ENCODE data around the gene IGF1R. TPM values are rescaled to one million over a fixed set of nuclear protein-coding genes. Genes with fewer than 3 reads are reported as not detected.

Gene IGF1R
- total and polyA plus RNA-seq, 8 donors = 8.1 to 50.3 (median 36.0) TPM

DNA sequence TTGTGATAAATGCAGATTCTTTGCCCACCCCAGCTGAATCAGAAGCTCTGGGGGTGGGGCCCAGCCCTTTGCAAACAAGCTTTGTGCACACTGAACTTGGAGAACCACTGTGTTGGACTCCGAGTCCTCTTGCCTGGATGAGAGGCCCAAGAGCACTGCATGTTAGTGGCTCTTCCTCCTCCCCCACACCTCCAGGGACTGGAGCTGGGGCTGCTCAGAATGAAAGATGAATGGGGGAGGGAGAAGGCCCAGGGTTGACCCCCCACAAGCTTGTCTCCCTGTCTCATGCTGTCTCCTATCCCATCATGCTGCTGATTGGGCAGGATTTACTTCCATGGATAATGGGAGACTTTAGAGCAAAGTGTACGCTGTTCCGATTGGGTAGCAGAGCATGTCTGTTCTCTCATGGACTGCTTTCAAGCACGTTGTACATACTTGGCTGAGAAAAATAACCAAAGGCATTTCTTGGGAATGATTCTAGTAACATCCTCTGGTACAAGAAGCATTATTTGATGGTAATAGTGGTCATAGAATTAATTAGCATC lies 259.7 kb downstream of the IGF1R start:
- no peak for FAIRE-seq
- H3K36me3 ChIP-seq = peaks cover 0 to 20% (median 3%) of the 10 kb centered on the region in 3 donors
- H3K4me1 ChIP-seq = peaks cover 0 to 8% (median 0%) of the 10 kb centered on the region in 3 donors
- no peak for ATAC-seq
- no peak overlapping the region for H3K4me3 ChIP-seq
- 93 to 96% methylated on average over 4 of the region's 4 CpGs for WGBS, 2 donors
- no peak overlapping the region for H3K27ac ChIP-seq
- no peak for DNase-seq
- intact Hi-C loops (cut with DNase I) = no loop called here
- TF ChIP-seq, protein P1, sequence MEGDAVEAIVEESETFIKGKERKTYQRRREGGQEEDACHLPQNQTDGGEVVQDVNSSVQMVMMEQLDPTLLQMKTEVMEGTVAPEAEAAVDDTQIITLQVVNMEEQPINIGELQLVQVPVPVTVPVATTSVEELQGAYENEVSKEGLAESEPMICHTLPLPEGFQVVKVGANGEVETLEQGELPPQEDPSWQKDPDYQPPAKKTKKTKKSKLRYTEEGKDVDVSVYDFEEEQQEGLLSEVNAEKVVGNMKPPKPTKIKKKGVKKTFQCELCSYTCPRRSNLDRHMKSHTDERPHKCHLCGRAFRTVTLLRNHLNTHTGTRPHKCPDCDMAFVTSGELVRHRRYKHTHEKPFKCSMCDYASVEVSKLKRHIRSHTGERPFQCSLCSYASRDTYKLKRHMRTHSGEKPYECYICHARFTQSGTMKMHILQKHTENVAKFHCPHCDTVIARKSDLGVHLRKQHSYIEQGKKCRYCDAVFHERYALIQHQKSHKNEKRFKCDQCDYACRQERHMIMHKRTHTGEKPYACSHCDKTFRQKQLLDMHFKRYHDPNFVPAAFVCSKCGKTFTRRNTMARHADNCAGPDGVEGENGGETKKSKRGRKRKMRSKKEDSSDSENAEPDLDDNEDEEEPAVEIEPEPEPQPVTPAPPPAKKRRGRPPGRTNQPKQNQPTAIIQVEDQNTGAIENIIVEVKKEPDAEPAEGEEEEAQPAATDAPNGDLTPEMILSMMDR (IDR thresholded peaks at IDR 0.05) = no peak
- H3K27me3 ChIP-seq = no peaks in the 10 kb centered on the region
- H3K9me3 ChIP-seq = no peaks in the 10 kb centered on the region

DNA sequence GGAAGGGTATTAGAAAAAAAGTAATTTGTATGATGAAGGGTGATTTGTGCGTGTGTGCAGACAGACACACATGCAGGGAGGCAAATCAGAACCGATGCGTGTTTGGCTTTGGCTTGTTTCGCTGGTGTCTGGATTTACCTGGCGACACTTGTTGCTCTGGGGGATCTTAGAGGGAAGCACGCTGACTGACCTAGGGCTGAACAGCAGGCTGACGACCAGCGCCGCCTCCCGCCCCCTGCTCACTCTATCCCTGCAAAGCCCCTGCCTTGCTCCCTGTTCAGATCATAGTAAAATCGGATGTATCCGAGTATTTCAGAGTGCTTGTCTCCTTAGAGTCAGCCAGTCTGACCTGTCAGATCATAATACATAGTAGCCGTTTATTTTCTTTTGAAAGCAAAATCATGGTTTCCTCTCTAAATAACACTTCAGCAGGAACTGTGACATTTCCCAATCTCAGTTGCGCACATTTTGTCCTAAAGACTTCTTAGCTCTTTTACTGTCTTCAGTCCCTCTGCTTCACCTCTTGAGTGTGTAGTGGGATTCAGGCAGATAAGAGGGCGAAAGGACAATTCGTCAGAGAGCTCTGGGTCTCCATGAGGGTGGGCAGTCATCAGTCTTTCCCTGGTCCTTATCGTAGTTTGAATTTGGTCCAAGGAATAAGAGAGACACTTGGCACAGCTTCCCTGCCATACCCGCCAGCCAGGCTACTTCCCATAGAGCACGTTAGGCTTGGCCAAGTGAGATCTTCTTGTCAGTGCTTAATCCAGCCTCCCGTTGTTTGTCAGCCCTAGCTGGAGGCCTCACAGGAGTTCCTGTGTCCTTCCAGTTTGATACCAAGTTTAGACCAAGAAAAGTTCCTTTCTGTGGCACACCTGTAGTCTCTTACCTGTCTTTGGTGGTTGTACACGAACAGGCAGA lies 261.9 kb downstream of the IGF1R start:
- TF ChIP-seq, protein P1 (IDR thresholded peaks at IDR 0.05) = no peak
- Histone ChIP-seq H3K4me1 (peaks cover 2 to 13% (median 4%) of the 10 kb centered on the region in 3 donors), H3K27ac (no peak overlapping the region), H3K9me3 (no peaks in the 10 kb centered on the region), H3K27me3 (no peaks in the 10 kb centered on the region), H3K36me3 (peaks cover 3 to 26% (median 8%) of the 10 kb centered on the region in 3 donors), H3K4me3 (no peak overlapping the region)
- ATAC-seq = no peak
- no peak for FAIRE-seq
- intact Hi-C loops (cut with DNase I) = no loop called here
- no peak for DNase-seq
- WGBS, 2 donors = 79 to 84% methylated on average over 21 of the region's 21 CpGs

DNA sequence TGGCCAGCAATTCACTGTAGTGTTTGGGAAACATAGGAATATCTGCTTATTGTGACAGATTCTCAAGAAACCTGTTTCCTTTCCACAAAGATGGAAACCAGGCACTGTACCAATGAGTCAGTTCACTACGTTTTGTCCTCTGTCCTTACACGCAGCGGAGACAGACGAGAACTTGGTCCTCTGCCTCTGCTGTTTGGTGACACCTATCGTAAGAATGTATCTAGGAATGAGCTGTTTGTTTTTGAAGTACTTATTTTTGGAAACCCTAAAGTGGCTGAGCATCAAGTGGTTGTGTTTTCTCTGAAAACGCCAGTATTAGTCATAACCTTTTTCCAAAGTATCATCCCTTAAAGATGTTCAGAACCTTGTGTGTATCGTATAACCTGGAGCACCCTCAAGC lies 266.3 kb downstream of the IGF1R start:
- Histone ChIP-seq H3K4me3 (no peak overlapping the region), H3K9me3 (no peaks in the 10 kb centered on the region), H3K36me3 (peaks cover 3 to 40% (median 11%) of the 10 kb centered on the region in 3 donors), H3K27me3 (no peaks in the 10 kb centered on the region), H3K27ac (peak overlapping the region in 1 of 4 donors; percentile 69), H3K4me1 (peaks cover 10 to 12% (median 11%) of the 10 kb centered on the region in 3 donors)
- 72 to 85% methylated on average over 7 of the region's 7 CpGs for WGBS, 2 donors
- TF ChIP-seq, protein P1 (IDR thresholded peaks at IDR 0.05) = no peak
- FAIRE-seq (no peak), ATAC-seq (peak in 2 of 4 donors; percentile 7 to 16), DNase-seq (no peak)
- intact Hi-C loops (cut with DNase I) = no loop called here

DNA sequence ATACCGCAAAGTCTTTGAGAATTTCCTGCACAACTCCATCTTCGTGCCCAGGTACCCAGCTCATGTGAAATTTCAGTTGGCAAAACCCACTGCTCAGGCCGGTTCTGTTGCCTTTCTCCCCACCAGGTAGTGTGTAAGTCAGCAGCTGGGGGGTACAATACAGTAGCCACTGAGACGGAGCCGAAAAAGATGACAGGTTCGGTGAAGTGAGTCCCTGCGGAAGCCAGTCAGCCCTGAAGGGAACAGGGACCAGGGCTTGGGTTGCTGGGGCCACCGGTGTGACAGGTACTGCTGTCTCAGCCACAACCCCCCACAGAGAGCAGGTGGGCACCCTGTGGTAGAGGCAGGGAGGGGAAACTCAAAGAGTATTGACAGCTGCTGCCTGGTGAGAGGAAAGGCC lies 268.5 kb downstream of the IGF1R start:
- Histone ChIP-seq H3K27me3 (no peaks in the 10 kb centered on the region), H3K9me3 (no peaks in the 10 kb centered on the region), H3K27ac (no peak overlapping the region), H3K4me1 (peaks cover 10 to 18% (median 12%) of the 10 kb centered on the region in 3 donors), H3K4me3 (no peak overlapping the region), H3K36me3 (peaks cover 3 to 35% (median 11%) of the 10 kb centered on the region in 3 donors)
- FAIRE-seq = no peak
- no peak for ATAC-seq
- intact Hi-C loops (cut with DNase I) = no loop called here
- 95% methylated on average over 8 of the region's 8 CpGs for WGBS, 2 donors
- DNase-seq = no peak
- TF ChIP-seq, protein P1 (IDR thresholded peaks at IDR 0.05) = no peak

All from pancreas (tissue), 10 donors.